Measurements from ENCODE around the gene MAIP1.

MAIP1 gene

GRCh38 chr2:199991691-199992090 lies 36.3 kb downstream of the MAIP1 start:
- DNase-seq (ENCODE audit: low read depth), result no peak

- no peak for DNase-seq (ENCODE audit: low read depth)
Measured at GRCh38 chr2:199992296-199992695, 36.9 kb downstream of the MAIP1 start.

GRCh38 chr2:199994371-199994770 lies 39.0 kb downstream of the MAIP1 start:
- DNase-seq (ENCODE audit: low read depth), result no peak

- DNase-seq (ENCODE audit: low read depth), result no peak
Measured at GRCh38 chr2:199994896-199995295, 39.5 kb downstream of the MAIP1 start.

GRCh38 chr2:199997296-199997695 lies 41.9 kb downstream of the MAIP1 start:
- DNase-seq (ENCODE audit: low read depth), result no peak

- no peak for DNase-seq (ENCODE audit: low read depth)
Measured at GRCh38 chr2:199999166-199999565, 43.8 kb downstream of the MAIP1 start.

GRCh38 chr2:200000444-200001163 lies 45.2 kb downstream of the MAIP1 start:
- DNase-seq (ENCODE audit: low read depth), result no peak

GRCh38 chr2:200003444-200003843 lies 48.1 kb downstream of the MAIP1 start:
- no peak for DNase-seq (ENCODE audit: low read depth)

GRCh38 chr2:200005675-200006074 lies 50.3 kb downstream of the MAIP1 start:
- DNase-seq (ENCODE audit: low read depth), result no peak

- no peak for DNase-seq (ENCODE audit: low read depth)
Measured at GRCh38 chr2:200007306-200007705, 51.9 kb downstream of the MAIP1 start.

GRCh38 chr2:200012401-200012800 lies 57.0 kb downstream of the MAIP1 start:
- no peak for DNase-seq (ENCODE audit: low read depth)
